Occipital lobe (tissue), 2 donors: ENCODE data around the gene IGSF5. TPM values are rescaled to one million over a fixed set of nuclear protein-coding genes. Genes with fewer than 3 reads are reported as not detected.
"Not testable (repeated sequence)": the region's sequence is repeated elsewhere in the genome, so short reads cannot be mapped to it uniquely, and the experiment has no call there.

Source experiments
- DNase-seq: peaks from one replicate; lab custom pipeline; 2025; lab: John Stamatoyannopoulos, UW
- total RNA-seq: library from RNA; depleted of rRNA; stranded (reverse); fragments of >200 nt; gene quantifications from one replicate; pipeline ENCODE4 v1.2.3, GENCODE V29; 2014

The IGSF5 gene
- 0.78 TPM for total RNA-seq

- not testable (repeated sequence) for DNase-seq
Measured at GRCh38 chr21:39744883-39745282, at the start of gene IGSF5. IGSF5 (plus strand) TSS chr21:39745183; CDS start chr21:39745510, 327 bp downstream.

- no peak for DNase-seq
Measured at GRCh38 chr21:39696196-39696595, 48.8 kb upstream of the IGSF5 start.

DNA sequence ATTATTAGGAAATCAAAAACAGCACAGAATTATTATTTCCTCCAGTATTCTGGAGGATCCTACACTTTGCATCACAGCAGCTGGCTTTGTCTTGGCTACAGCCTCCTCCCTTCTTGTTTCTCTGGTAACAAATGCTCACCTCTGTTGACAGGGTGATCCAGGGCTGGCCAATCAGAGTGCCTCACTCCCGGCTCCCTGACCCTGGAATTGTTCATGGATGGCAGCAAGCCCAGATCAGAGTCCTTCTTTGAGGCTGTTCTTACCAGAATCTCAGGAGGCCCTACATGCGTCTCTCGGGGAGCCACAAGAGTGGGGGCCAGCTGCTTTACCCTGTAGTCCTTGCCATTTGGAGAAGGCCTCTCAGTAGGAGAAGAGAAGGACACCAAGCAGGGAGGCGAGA lies 48.4 kb upstream of the IGSF5 start:
- no peak for DNase-seq

GRCh38 chr21:39700318-39700717 lies 44.7 kb upstream of the IGSF5 start:
- DNase-seq: no peak

GRCh38 chr21:39703578-39703977 lies 41.4 kb upstream of the IGSF5 start:
- no peak for DNase-seq

DNA sequence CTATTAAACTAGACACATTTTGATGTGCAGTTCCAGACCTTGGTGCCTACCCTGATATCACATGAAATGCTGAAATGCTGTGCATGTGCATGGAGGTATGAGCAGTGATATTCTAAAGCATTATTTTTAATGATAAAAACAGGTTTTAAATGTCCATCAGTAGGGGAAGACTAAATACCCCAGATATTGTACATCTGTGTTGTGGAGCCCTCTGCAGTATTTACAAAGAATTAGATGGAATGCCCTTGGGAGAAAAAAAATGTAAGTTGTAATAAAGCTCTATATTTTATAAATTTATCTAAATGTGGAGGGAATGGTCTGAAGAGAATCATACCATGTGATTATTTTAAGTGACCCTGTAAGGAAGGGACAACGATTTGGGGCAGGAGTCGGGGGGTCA lies 39.1 kb upstream of the IGSF5 start:
- DNase-seq: no peak

GRCh38 chr21:39707316-39707715 lies 37.7 kb upstream of the IGSF5 start:
- DNase-seq: no peak

GRCh38 chr21:39710866-39711265 lies 34.1 kb upstream of the IGSF5 start:
- DNase-seq: no peak

DNA sequence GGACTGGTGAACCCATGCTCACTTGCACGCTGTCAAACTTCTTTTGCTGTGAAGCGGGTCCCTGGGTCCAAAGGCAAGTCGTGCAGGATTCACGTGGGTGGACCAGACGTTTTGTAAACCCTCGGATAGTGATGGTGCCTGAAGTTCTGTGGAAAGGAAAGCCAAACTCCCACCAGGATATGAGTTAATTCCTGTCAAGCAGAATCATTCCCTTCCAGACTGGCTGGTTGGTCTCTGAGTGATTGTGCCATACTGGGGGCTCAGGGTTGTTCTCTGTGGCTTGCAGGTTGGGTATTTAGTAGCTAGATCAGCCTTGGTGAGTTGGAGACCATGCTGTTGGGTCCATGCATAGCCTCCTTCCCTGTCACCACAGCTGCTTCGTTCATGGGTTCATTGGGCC lies 32.7 kb upstream of the IGSF5 start:
- no peak for DNase-seq

- no peak for DNase-seq
Measured at GRCh38 chr21:39712976-39713375, 32.0 kb upstream of the IGSF5 start.

- DNase-seq: no peak
Measured at GRCh38 chr21:39713905-39714304, 31.1 kb upstream of the IGSF5 start.

DNA sequence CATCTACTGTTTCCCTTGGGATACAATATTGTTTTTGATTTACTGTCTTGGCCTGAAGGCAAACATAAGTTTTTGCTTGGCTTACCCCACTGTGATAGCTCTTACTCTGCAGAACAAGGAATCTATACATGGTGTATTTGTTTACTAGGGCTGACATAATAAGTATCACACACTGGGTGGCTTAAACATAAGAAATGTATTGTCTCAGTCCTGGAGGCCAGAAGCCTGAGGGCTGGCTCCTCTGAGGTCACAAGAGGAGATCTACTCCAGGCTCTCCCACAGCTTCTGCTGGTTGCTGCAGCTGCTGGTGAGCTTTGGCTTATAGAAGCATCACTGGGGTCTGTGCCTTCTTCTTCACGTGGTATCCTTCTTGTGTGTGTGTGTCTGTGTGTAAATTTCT lies 30.7 kb upstream of the IGSF5 start:
- no peak for DNase-seq

- no peak for DNase-seq
Measured at GRCh38 chr21:39715804-39716397, 29.1 kb upstream of the IGSF5 start.

GRCh38 chr21:39720126-39720778 lies 24.7 kb upstream of the IGSF5 start:
- DNase-seq: no peak

- no peak for DNase-seq
Measured at GRCh38 chr21:39721885-39722284, 23.1 kb upstream of the IGSF5 start.

DNA sequence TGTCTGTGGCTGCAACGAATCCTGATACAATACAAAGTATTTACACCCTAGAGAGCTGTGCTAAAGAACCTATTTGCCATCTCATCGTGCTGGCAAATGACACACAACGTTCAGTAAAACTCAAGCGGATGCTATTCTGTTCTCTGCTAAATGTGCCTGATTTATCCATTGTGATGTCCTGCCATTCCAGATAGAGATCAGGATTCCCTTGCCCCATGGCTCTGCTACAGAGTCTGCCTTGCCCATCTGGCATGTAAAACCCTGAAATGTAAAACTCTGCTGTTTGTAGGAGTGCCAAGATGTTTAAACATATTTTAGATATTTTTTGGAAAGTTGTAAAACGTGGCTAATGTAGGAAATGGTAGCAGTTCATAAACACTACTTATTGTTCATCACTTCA lies 20.0 kb upstream of the IGSF5 start:
- no peak for DNase-seq

- no peak for DNase-seq
Measured at GRCh38 chr21:39726133-39726532, 18.9 kb upstream of the IGSF5 start.

GRCh38 chr21:39727401-39728120 lies 17.4 kb upstream of the IGSF5 start:
- no peak for DNase-seq

- no peak for DNase-seq
Measured at GRCh38 chr21:39728341-39728740, 16.6 kb upstream of the IGSF5 start.

DNA sequence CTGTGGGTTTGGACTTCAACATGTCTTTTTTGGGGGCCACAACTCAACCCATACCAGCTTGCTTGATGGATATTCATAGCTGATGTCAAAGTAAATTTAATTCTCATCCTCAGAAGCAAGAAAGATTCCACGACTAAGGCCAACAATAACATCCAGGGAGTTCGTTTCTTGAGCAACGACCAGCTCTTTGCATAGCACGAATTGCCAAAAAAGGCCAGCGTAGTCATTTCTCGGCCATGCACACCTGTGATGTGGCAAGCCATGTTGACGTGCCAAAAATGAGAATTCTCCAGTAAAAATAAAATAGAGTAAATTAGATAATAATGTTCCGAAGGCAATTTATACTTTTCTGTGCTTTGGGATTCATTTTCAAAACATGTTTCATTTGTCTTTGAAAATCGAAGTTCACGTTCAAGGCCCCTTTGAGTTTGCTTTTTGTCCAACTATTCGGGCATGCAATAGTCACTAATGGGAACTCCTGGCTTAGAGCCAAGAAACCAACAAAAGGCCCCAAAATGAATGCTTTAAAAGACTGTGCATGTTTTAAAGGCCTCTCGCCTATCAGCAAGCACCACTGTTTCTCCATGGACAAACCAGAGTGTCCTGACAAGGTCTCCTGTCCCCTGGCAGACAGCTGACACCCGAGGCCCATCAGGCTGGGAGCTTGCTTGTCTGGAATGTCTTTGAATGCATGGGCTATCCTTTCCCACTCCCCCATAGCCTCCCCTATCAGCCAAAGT lies 14.4 kb upstream of the IGSF5 start:
- no peak for DNase-seq

DNA sequence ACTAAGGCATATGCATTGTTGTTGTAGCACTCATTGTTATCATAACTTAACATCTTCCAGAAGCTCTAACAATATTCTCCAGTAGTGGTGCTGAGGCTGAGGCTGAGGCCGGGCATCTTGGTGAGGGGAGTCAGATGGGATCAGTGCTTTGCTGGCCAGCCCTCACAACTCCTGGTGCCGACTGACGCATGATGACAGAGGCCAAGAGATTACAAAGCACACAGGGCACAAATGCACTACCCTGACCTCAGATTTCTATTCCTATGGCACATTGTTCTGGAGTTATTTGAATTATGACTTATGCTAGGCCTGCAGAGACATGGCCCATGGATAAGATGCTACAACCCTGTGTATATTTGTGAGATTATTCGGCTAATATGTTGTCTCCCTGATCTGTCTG lies 8.3 kb upstream of the IGSF5 start:
- no peak for DNase-seq

- DNase-seq: no peak
Measured at GRCh38 chr21:39737376-39738000, 7.5 kb upstream of the IGSF5 start.
